H9 (cell line): ENCODE measurements around the gene KIAA0825. TPM values are rescaled to one million over a fixed set of nuclear protein-coding genes. Genes with fewer than 3 reads are reported as not detected.
A peak's percentile ranks its signal among the peaks of the same experiment; 100 is the strongest.

Experiments
- DNase-seq: peaks from one replicate; pipeline ENCODE4 v3.0.0-alpha.2; 2017
- H2AFZ ChIP-seq: one replicate; pipeline ENCODE4 v1.6.1; 2013; ENCODE audit warnings: mild to moderate bottlenecking, low read length, control low read depth, moderate library complexity
- H2AK5ac ChIP-seq: 2 replicates; pipeline ENCODE4 v1.6.1; 2013; ENCODE audit warnings: low read length, control low read depth, mixed read lengths; ENCODE audit not compliant: insufficient read length
- H2BK120ac ChIP-seq: one replicate; pipeline ENCODE4 v1.6.1; 2013; ENCODE audit warnings: low read depth, mild to moderate bottlenecking, low read length, control low read depth, inconsistent platforms; ENCODE audit not compliant: poor library complexity, severe bottlenecking
- H2BK12ac ChIP-seq: 2 replicates; pipeline ENCODE4 v1.6.1; 2013; ENCODE audit warnings: low read length, control low read depth, mixed read lengths, low read depth; ENCODE audit not compliant: insufficient read length
- H2BK15ac ChIP-seq: 2 replicates; pipeline ENCODE4 v1.6.1; 2013; ENCODE audit warnings: low read depth, low read length, control low read depth
- H2BK20ac ChIP-seq: one replicate; pipeline ENCODE4 v1.6.1; 2013; ENCODE audit warnings: low read depth, mild to moderate bottlenecking, low read length, control low read depth, inconsistent platforms; ENCODE audit not compliant: poor library complexity, severe bottlenecking
- H2BK5ac ChIP-seq: 2 replicates; pipeline ENCODE4 v1.6.1; 2013; ENCODE audit warnings: low read length, control low read depth, mixed read lengths; ENCODE audit not compliant: insufficient read length
- H3K14ac ChIP-seq: 2 replicates; pipeline ENCODE4 v1.6.1; 2013; ENCODE audit warnings: low read length, control low read depth; ENCODE audit not compliant: insufficient read depth
- H3K18ac ChIP-seq: 2 replicates; pipeline ENCODE4 v1.6.1; 2013; ENCODE audit warnings: low read depth, mild to moderate bottlenecking, mixed read lengths, low read length, control low read depth; ENCODE audit not compliant: insufficient read length
- H3K23ac ChIP-seq: 2 replicates; pipeline ENCODE4 v1.6.1; 2013; ENCODE audit warnings: low read length, control low read depth, mixed read lengths, low read depth; ENCODE audit not compliant: insufficient read length
- H3K23me2 ChIP-seq: 2 replicates; pipeline ENCODE4 v1.6.1; 2013; ENCODE audit warnings: low read depth, mild to moderate bottlenecking, mixed read lengths, low read length, control low read depth; ENCODE audit not compliant: insufficient read length, poor library complexity, severe bottlenecking
- H3K27ac ChIP-seq: 2 replicates; pipeline ENCODE4 v1.5.1; 2013; ENCODE audit warnings: low read length, control low read depth, mixed read lengths, low read depth; ENCODE audit not compliant: insufficient read length
- H3K27me3 ChIP-seq: 2 replicates; pipeline ENCODE4 v1.6.1; 2013; ENCODE audit warnings: low read length, control low read depth, inconsistent platforms; ENCODE audit not compliant: insufficient read depth
- H3K4ac ChIP-seq: 2 replicates; pipeline ENCODE4 v1.6.1; 2013; ENCODE audit warnings: low read depth, mild to moderate bottlenecking, control low read depth, inconsistent platforms, low read length, moderate library complexity
- H3K4me1 ChIP-seq: 2 replicates; pipeline ENCODE4 v1.6.1; 2013; ENCODE audit warnings: low read length, control low read depth, inconsistent platforms; ENCODE audit not compliant: insufficient read depth
- H3K4me2 ChIP-seq: 2 replicates; pipeline ENCODE4 v1.6.1; 2013; ENCODE audit warnings: low read length, control low read depth, mixed read lengths; ENCODE audit not compliant: insufficient read length, insufficient read depth
- H3K56ac ChIP-seq: 2 replicates; pipeline ENCODE4 v1.6.1; 2013; ENCODE audit warnings: low read depth, mild to moderate bottlenecking, mixed read lengths, low read length, control low read depth; ENCODE audit not compliant: insufficient read length
- H3K79me1 ChIP-seq: 2 replicates; pipeline ENCODE4 v1.6.1; 2013; ENCODE audit warnings: low read depth, mild to moderate bottlenecking, moderate library complexity, low read length, control low read depth, inconsistent platforms; ENCODE audit not compliant: insufficient read depth, poor library complexity, severe bottlenecking
- H3K79me2 ChIP-seq: 2 replicates; pipeline ENCODE4 v1.6.1; 2013; ENCODE audit warnings: low read length, control low read depth, inconsistent platforms; ENCODE audit not compliant: insufficient read depth
- H3K9ac ChIP-seq: 2 replicates; pipeline ENCODE4 v1.6.1; 2013; ENCODE audit warnings: low read length, control low read depth, mixed read lengths; ENCODE audit not compliant: insufficient read length; ENCODE audit errors: extremely low read depth
- H3K9me3 ChIP-seq: one replicate; pipeline ENCODE4 v1.6.1; 2013; ENCODE audit warnings: low read depth, low read length, inconsistent platforms; ENCODE audit not compliant: control insufficient read depth
- H3T11ph ChIP-seq: one replicate; pipeline ENCODE4 v1.6.1; 2013; ENCODE audit warnings: mild to moderate bottlenecking, low read length, control low read depth, inconsistent platforms
- H4K20me1 ChIP-seq: one replicate; pipeline ENCODE4 v1.6.1; 2013; ENCODE audit not compliant: control insufficient read depth, insufficient read length, insufficient read depth
- H4K5ac ChIP-seq: 2 replicates; pipeline ENCODE4 v1.6.1; 2013; ENCODE audit warnings: low read depth, mild to moderate bottlenecking, mixed read lengths, low read length, control low read depth; ENCODE audit not compliant: insufficient read length
- H4K8ac ChIP-seq: replicated peaks from 2 replicates; pipeline ENCODE4 v1.6.1; 2013; ENCODE audit warnings: low read length, control low read depth, mixed read lengths, low read depth; ENCODE audit not compliant: insufficient read length
- H4K91ac ChIP-seq: 2 replicates; pipeline ENCODE4 v1.6.1; 2013; ENCODE audit warnings: low read depth, mild to moderate bottlenecking, moderate library complexity, mixed read lengths, low read length, control low read depth; ENCODE audit not compliant: insufficient read length
- H3K27ac Mint-ChIP-seq, 3 experiments: 2 replicates in 2 of 3; 3 replicates in 1 of 3; pipeline ENCODE4 v1.8.0; 2020 to 2021; ENCODE audit warnings: mixed read lengths in 3 of 3, mild to moderate bottlenecking in 1 of 3, moderate library complexity in 1 of 3
- H3K27me3 Mint-ChIP-seq: 2 replicates; pipeline ENCODE4 v1.8.0; 2021; ENCODE audit warnings: low read depth, mild to moderate bottlenecking, moderate library complexity, mixed read lengths
- H3K36me3 Mint-ChIP-seq, 3 experiments: 2 replicates in 2 of 3; 3 replicates in 1 of 3; pipeline ENCODE4 v1.8.0; 2020 to 2021; ENCODE audit warnings: low read depth in 3 of 3, mixed read lengths in 3 of 3; ENCODE audit not compliant: insufficient read depth in 1 of 3
- H3K4me1 Mint-ChIP-seq, 2 experiments: 2 replicates each; pipeline ENCODE4 v1.8.0; 2020; ENCODE audit warnings: mixed read lengths in 2 of 2
- H3K4me3 Mint-ChIP-seq, 2 experiments: 2 replicates in 1 of 2; 3 replicates in 1 of 2; pipeline ENCODE4 v1.8.0; 2020 to 2021; ENCODE audit warnings: mild to moderate bottlenecking in 2 of 2, mixed read lengths in 2 of 2, moderate library complexity in 1 of 2
- H3K9me3 Mint-ChIP-seq, 2 experiments: 2 replicates in 1 of 2; 3 replicates in 1 of 2; pipeline ENCODE4 v1.8.0; 2020; ENCODE audit warnings: mild to moderate bottlenecking in 2 of 2, mixed read lengths in 2 of 2, moderate library complexity in 1 of 2
- CTCF ChIP-seq: fragments of 200-600 bp; sonication (generic); conservative IDR thresholded peaks from 3 replicates; pipeline ENCODE4 v1.8.0; 2021; ENCODE audit warnings: antibody characterized with exemption, mild to moderate bottlenecking
- WGBS: extraction: QIAGEN DNeasy Blood & Tissue Kit; methylation state at CpG from one replicate; pipeline ENCODE4 v1.1.7; 2013; ENCODE audit warnings: missing lambda C conversion rate, low lambda C conversion rate, mixed read lengths; ENCODE audit not compliant: insufficient read length; ENCODE audit errors: extremely low coverage; 5-methylcytosine and 5-hydroxymethylcytosine counted together
- total RNA-seq: library from RNA; stranded (reverse); gene quantifications from 2 replicates; pipeline ENCODE4 v1.2.1, GENCODE V29; 2021

KIAA0825 gene
- total RNA-seq, 1 experiment from 2014 or later, result 1.8 TPM

GRCh38 chr5:94281236-94281801 is 337.1 kb downstream of the KIAA0825 start:
- peak overlapping the region; percentile 0 to 28 (median 18); a peak in 5 of 7 replicates for H3K27ac Mint-ChIP-seq
- TF ChIP-seq CTCF, result no peak
- no peak for DNase-seq

More at GRCh38 chr5:94281236-94281801, 337.1 kb downstream of the KIAA0825 start:
- H3K4me1 Mint-ChIP-seq, result peaks cover 21 to 22% of the 10 kb centered on the region in 2 experiments
- Histone ChIP-seq H3K27ac (no peak overlapping the region), H3K23ac (no peak overlapping the region), H3K56ac (no peak overlapping the region), H2BK120ac (no peak overlapping the region), H2BK12ac (no peak overlapping the region), H3K9me3 (no peaks in the 10 kb centered on the region), H3T11ph (no peak overlapping the region), H3K18ac (no peak overlapping the region), H3K4me2 (no peak overlapping the region), H3K9ac (no peak overlapping the region), H3K79me2 (peaks cover 6% of the 10 kb centered on the region; the same call in 1 of the 2 replicates), H2BK15ac (no peak overlapping the region), H4K91ac (no peak overlapping the region), H4K20me1 (no peaks in the 10 kb centered on the region), H3K23me2 (no peaks in the 10 kb centered on the region), H2AK5ac (no peak overlapping the region), H3K14ac (no peak overlapping the region), H2BK5ac (no peak overlapping the region), H3K27me3 (no peaks in the 10 kb centered on the region), H3K79me1 (peaks cover 9% of the 10 kb centered on the region), H4K5ac (no peak overlapping the region), H4K8ac (no peak overlapping the region), H3K4ac (no peak overlapping the region), H2BK20ac (no peak overlapping the region), H2AFZ (no peak overlapping the region), H3K4me1 (peaks cover 7% of the 10 kb centered on the region; the same call in 1 of the 2 replicates)
- peaks cover 0 to 3% of the 10 kb centered on the region in 2 experiments; a peak in 1 of 5 replicates for H3K9me3 Mint-ChIP-seq
- H3K4me3 Mint-ChIP-seq, result no peak overlapping the region
- H3K27me3 Mint-ChIP-seq, result no peaks in the 10 kb centered on the region
- no CpG with 5 or more reads among the region's 2 CpGs for WGBS
- H3K36me3 Mint-ChIP-seq, result peaks cover 2 to 7% (median 6%) of the 10 kb centered on the region in 3 experiments; a peak in 5 of 7 replicates
